Activated CD8-positive, alpha-beta T cell treated with anti-CD3 and anti-CD28 coated beads for 36 hours (primary cell): ENCODE data around the gene MRPL43. TPM values are rescaled to one million over a fixed set of nuclear protein-coding genes. Genes with fewer than 3 reads are reported as not detected.
A peak's percentile ranks its signal among the peaks of the same experiment; 100 is the strongest.

ENCODE experiments used
- ATAC-seq: fragments of 200-7000 bp; cut with Tn5 transposase; one replicate; pipeline ENCODE4 v1.10.0; 2021; ENCODE audit warnings: mild to moderate bottlenecking, moderate library complexity
- CTCF ChIA-PET: fragments of 350-600 bp; sonication (Branson Sonifier 250); formaldehyde crosslinking; loops from one replicate; lab custom pipeline; 2021; ENCODE audit warnings: antibody characterized with exemption; lab: Charles Lee
- POLR2A ChIA-PET: fragments of 350-600 bp; sonication (Branson Sonifier 250); formaldehyde crosslinking; loops from one replicate; lab custom pipeline; 2021; ENCODE audit warnings: antibody characterized with exemption; lab: Charles Lee
- DNase-seq: peaks from one replicate; pipeline ENCODE4 v3.0.0-alpha.2; 2020
- H3K27ac Mint-ChIP-seq: one replicate; pipeline ENCODE4 v1.8.0; 2021; ENCODE audit warnings: mild to moderate bottlenecking, mixed read lengths
- H3K27me3 Mint-ChIP-seq: one replicate; pipeline ENCODE4 v1.8.0; 2021; ENCODE audit warnings: mixed read lengths
- H3K36me3 Mint-ChIP-seq: one replicate; pipeline ENCODE4 v1.8.0; 2021; ENCODE audit warnings: low read depth, mixed read lengths
- H3K4me1 Mint-ChIP-seq: one replicate; pipeline ENCODE4 v1.8.0; 2021; ENCODE audit warnings: low read depth, mixed read lengths
- H3K4me3 Mint-ChIP-seq: one replicate; pipeline ENCODE4 v1.8.0; 2021; ENCODE audit warnings: mild to moderate bottlenecking, moderate library complexity, mixed read lengths
- H3K9me3 Mint-ChIP-seq: one replicate; pipeline ENCODE4 v1.8.0; 2021; ENCODE audit warnings: mixed read lengths
- CTCF ChIP-seq: fragments of 200-600 bp; IDR thresholded peaks from one replicate; pipeline ENCODE4 v1.8.0; 2022; ENCODE audit warnings: antibody characterized with exemption, mild to moderate bottlenecking
- intact Hi-C: fragments of 100-400 bp; cut with micrococcal nuclease; formaldehyde crosslinking; loops from one replicate; pipeline ENCODE4 v1.10.0; 2022
- total RNA-seq, 2 experiments: library from RNA; stranded (reverse); gene quantifications; one replicate each; pipeline ENCODE4 v1.2.3, GENCODE V29; 2021

MRPL43 gene
- total RNA-seq, 2 experiments from 2014 or later, result 46.0 to 50.9 TPM

DNA sequence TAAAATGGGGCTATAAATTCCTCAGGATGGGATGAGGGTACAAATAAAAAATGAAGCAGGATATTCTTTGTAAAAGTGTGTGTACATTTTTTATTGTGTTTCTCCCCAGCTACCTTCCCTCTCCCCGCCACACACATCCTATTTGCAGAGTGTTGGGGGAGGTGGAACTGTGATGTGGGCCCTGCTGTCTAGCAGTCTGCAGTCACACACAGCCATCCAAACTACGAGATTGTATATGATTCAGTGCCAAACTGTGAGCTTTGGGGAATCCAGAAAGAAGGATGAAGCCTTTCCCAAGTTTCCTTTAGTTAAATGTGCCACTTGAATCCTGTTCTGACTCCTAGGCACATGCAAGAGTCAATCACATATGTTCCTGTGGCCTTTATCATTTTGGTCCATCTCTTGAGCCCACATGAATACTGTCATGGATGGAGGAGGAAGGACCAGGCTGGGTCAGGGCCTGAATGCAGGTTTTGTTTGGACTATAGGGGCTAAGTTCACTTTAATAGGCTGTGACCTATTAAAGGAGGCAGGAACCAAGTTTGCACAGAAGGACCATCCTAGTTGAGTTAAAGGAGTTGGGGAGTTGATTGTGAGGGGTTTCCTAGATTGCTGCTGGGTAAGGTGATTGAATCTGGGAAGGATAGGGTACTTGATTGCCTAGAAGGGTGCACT is 19.1 kb downstream of the MRPL43 start:
- ChIA-PET POLR2A (interaction anchor here (0.9 to 1.2 kb wide), 2 partner anchors 12 kb away, joined by 3 read pairs; no protein-coding TSS in a partner anchor), CTCF (interaction anchor here (0.6 to 6.8 kb wide), 8 partner anchors 11 to 55 kb away, joined by 3 to 58 read pairs (median 4); partner anchors contain the start of genes MRPL43 and TWNK)
- H3K4me3 Mint-ChIP-seq, result peak overlapping the region; percentile 13
- no peaks in the 10 kb centered on the region for H3K36me3 Mint-ChIP-seq
- DNase-seq, result no peak
- peaks cover 20% of the 10 kb centered on the region for H3K4me1 Mint-ChIP-seq
- intact Hi-C loops, result no loop called here
- H3K27me3 Mint-ChIP-seq, result no peaks in the 10 kb centered on the region
- no peaks in the 10 kb centered on the region for H3K9me3 Mint-ChIP-seq
- TF ChIP-seq CTCF, result no peak
- peak overlapping the region; percentile 12 for H3K27ac Mint-ChIP-seq
- ATAC-seq, result no peak

DNA sequence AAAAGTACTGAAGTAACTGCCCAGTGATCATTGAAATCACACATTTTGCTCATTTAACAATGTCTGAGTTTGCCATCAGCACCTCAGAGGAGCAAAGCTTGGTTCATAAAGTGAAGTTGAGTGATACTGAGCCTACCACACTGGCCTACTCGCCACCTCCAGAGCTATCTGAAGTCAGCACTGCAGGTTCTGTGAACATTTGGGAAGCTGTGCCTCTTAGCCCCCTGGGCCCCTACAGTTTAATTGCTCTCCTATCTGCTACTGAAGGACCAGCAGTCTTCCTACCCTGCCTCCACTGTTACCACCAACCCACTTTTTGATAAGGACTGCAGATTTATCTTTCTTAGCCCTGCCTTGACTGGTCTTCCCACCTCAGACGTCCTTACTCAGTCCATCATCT is 20.0 kb downstream of the MRPL43 start:
- no peak overlapping the region for H3K27ac Mint-ChIP-seq
- POLR2A ChIA-PET, result interaction anchor here (0.9 to 1.2 kb wide), 3 partner anchors 9 to 51 kb away, joined by 3 to 4 read pairs (median 3); no protein-coding TSS in a partner anchor

GRCh38 chr10:100966887-100967286 is 20.4 kb downstream of the MRPL43 start:
- Mint-ChIP-seq H3K4me1 (peaks cover 11% of the 10 kb centered on the region), H3K36me3 (peaks cover 5% of the 10 kb centered on the region), H3K4me3 (no peak overlapping the region), H3K9me3 (no peaks in the 10 kb centered on the region), H3K27me3 (no peaks in the 10 kb centered on the region), H3K27ac (no peak overlapping the region)
- CTCF ChIA-PET, result interaction anchor here (1.6 to 6.8 kb wide), 3 partner anchors 10 to 50 kb away, joined by 4 to 58 read pairs (median 7); no protein-coding TSS in a partner anchor
- ATAC-seq (no peak), DNase-seq (no peak)
- POLR2A ChIA-PET, result interaction anchor here (0.9 to 1.2 kb wide), 3 partner anchors 9 to 51 kb away, joined by 3 to 4 read pairs (median 3); no protein-coding TSS in a partner anchor
- no peak for TF ChIP-seq CTCF
- intact Hi-C loops, result no loop called here

More for the DNA sequence above, 20.0 kb downstream of the MRPL43 start:
- Mint-ChIP-seq H3K36me3 (peaks cover 4% of the 10 kb centered on the region), H3K4me3 (no peak overlapping the region), H3K27me3 (no peaks in the 10 kb centered on the region), H3K4me1 (peaks cover 16% of the 10 kb centered on the region), H3K9me3 (no peaks in the 10 kb centered on the region)
- CTCF ChIA-PET, result interaction anchor here (0.6 to 6.8 kb wide), 5 partner anchors 10 to 49 kb away, joined by 3 to 58 read pairs (median 4); no protein-coding TSS in a partner anchor
- no peak for TF ChIP-seq CTCF
- intact Hi-C loops, result no loop called here
- ATAC-seq (no peak), DNase-seq (no peak)

GRCh38 chr10:100965820-100966219 is 21.5 kb downstream of the MRPL43 start:
- intact Hi-C loops, result no loop called here
- H3K36me3 Mint-ChIP-seq, result peaks cover 6% of the 10 kb centered on the region
- ATAC-seq (no peak), DNase-seq (no peak)
- H3K9me3 Mint-ChIP-seq, result no peaks in the 10 kb centered on the region
- H3K4me1 Mint-ChIP-seq, result peaks cover 11% of the 10 kb centered on the region
- no peak overlapping the region for H3K27ac Mint-ChIP-seq
- no peaks in the 10 kb centered on the region for H3K27me3 Mint-ChIP-seq
- no peak for TF ChIP-seq CTCF
- ChIA-PET CTCF (interaction anchor here (0.9 to 6.8 kb wide), 4 partner anchors 9 to 51 kb away, joined by 3 to 58 read pairs (median 4); partner anchors contain the start of gene LZTS2), POLR2A (interaction anchor here (0.7 to 1.7 kb wide), 5 partner anchors 9 to 48 kb away, joined by 3 to 6 read pairs (median 3); partner anchors contain the start of genes MRPL43 and TWNK)
- no peak overlapping the region for H3K4me3 Mint-ChIP-seq

GRCh38 chr10:100963826-100964225 is 23.5 kb downstream of the MRPL43 start:
- POLR2A ChIA-PET, result no interaction called here
- Mint-ChIP-seq H3K4me1 (peaks cover 3% of the 10 kb centered on the region), H3K9me3 (no peaks in the 10 kb centered on the region), H3K27me3 (no peaks in the 10 kb centered on the region), H3K36me3 (peaks cover 12% of the 10 kb centered on the region), H3K4me3 (no peak overlapping the region), H3K27ac (no peak overlapping the region)
- DNase-seq (no peak), ATAC-seq (no peak)
- CTCF ChIA-PET, result interaction anchor here (0.6 to 1.4 kb wide), 2 partner anchors 11 to 29 kb away, joined by 3 read pairs; no protein-coding TSS in a partner anchor
- intact Hi-C loops, result no loop called here
- no peak for TF ChIP-seq CTCF
